Measurements from ENCODE around the gene CRABP2. TPM values are rescaled to one million over a fixed set of nuclear protein-coding genes. Genes with fewer than 3 reads are reported as not detected.

Gene CRABP2
- total RNA-seq, 1 donor from 2014 or later = 146 TPM

DNA sequence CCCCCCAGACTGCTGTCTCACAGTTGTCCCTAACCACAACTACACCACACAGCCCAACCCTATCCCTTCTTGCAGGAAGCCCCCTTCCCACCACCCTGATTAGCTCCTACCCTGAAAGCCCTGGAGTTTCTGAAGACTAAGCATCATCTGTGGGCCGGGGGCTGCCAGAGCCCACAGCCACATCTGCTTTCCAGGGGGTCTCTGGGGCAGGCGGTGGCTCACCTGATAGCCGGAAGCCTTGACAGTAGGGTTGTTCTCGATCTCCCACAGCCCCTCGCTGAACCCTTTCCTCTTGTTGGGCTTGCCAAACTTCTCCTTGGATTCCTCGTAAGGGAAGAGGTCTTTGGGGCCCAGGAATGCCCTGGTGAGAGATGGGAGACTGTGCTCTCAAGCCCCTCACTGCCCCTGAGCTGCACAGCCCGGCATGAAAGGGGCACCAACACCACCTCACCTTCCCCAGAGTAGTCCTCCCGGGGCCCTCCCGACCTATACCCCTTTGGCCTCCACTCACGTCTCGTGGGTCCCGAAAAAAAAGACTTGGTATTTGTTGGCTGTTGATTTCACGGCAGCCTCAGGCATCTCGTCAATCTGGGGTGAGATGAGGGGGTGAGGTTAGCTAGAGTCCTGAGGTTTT, 39.5 kb upstream of the CRABP2 start:
- Mint-ChIP-seq H3K4me1 (ENCODE audit: unreplicated experiment) (peaks cover 66% of the 10 kb centered on the region), H3K4me3 (ENCODE audit: unreplicated experiment) (no peak overlapping the region), H3K9me3 (ENCODE audit: unreplicated experiment) (no peaks in the 10 kb centered on the region), H3K27ac (ENCODE audit: unreplicated experiment) (peak overlapping the region; percentile 100), H3K36me3 (ENCODE audit: unreplicated experiment) (peaks cover 17% of the 10 kb centered on the region), H3K27me3 (ENCODE audit: unreplicated experiment) (no peaks in the 10 kb centered on the region)
- DNase-seq (ENCODE audit: extremely low spot score, unreplicated experiment) = no peak
- TF ChIP-seq, protein P1, sequence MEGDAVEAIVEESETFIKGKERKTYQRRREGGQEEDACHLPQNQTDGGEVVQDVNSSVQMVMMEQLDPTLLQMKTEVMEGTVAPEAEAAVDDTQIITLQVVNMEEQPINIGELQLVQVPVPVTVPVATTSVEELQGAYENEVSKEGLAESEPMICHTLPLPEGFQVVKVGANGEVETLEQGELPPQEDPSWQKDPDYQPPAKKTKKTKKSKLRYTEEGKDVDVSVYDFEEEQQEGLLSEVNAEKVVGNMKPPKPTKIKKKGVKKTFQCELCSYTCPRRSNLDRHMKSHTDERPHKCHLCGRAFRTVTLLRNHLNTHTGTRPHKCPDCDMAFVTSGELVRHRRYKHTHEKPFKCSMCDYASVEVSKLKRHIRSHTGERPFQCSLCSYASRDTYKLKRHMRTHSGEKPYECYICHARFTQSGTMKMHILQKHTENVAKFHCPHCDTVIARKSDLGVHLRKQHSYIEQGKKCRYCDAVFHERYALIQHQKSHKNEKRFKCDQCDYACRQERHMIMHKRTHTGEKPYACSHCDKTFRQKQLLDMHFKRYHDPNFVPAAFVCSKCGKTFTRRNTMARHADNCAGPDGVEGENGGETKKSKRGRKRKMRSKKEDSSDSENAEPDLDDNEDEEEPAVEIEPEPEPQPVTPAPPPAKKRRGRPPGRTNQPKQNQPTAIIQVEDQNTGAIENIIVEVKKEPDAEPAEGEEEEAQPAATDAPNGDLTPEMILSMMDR (IDR thresholded peaks at IDR 0.05) = no peak

DNA sequence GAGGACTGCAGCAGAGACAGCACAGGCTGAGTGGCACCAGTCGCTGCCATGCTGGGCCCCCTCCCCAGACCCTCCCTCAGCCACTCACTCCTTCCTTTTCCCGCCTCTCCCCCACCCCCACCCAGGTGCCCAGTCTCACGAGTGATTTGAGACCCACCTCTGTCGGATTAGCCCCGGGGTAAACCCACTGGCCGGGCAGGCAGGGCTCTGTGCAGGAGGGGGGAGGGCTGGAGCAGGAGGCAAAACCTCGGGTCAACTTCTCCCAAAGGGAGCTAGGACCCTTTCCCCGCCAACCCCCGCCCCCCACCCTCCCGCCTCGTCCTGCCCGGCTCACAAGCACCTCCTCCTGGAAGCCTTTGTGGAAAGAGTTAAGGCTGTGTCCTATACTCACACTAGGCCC, 39.0 kb upstream of the CRABP2 start:
- Mint-ChIP-seq H3K27me3 (ENCODE audit: unreplicated experiment) (no peaks in the 10 kb centered on the region), H3K27ac (ENCODE audit: unreplicated experiment) (peak overlapping the region; percentile 100), H3K4me1 (ENCODE audit: unreplicated experiment) (peaks cover 61% of the 10 kb centered on the region), H3K4me3 (ENCODE audit: unreplicated experiment) (no peak overlapping the region), H3K9me3 (ENCODE audit: unreplicated experiment) (no peaks in the 10 kb centered on the region), H3K36me3 (ENCODE audit: unreplicated experiment) (peaks cover 17% of the 10 kb centered on the region)
- no peak for DNase-seq (ENCODE audit: extremely low spot score, unreplicated experiment)
- TF ChIP-seq, protein P1 (IDR thresholded peaks at IDR 0.05) = no peak

DNA sequence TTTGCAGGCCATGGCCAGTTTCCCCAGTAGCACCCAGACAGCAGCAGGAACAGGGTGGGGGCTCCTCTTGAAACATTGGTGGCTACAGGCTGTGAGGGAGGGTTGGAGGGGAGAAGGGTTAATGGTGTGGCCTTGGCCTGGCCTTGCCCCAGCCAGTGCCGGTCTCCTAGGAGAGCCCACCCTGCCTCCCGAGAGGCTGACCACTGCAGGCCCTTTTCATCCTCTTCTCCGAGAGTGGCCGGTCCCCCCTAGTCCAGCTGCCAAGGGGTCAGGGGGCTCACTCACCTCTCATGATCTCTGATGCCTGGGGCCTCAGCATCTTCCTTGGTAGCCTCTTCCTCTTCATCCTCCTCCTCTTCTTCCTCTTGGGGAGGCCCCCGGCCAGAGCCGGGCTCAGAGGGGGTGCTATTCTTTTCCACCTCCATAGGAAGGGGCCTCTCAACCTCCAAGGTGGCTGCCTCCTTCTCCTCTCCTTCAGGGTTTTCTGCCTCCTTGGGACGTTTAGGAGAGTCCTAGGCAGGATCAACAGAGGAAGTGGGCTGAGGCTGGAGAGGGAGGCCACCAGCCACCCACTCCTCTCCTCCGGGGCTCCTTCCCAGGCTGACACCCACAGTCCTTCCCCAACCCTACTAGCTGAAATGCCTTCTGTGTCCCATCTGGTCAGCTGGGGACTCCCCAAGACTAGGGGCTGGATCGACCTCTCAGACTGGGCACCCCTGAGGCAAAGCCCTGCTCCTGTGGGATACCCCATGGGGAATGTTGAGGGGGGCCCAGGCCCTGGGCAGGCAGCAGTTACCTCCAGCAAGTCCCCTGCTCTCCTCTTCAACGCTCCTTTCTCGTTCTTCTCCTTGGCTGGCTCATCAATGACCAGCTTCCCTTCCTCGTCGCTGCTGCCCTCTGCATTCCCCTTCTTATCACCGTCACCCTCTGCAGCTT, 38.3 kb upstream of the CRABP2 start:
- H3K9me3 Mint-ChIP-seq (ENCODE audit: unreplicated experiment) = no peaks in the 10 kb centered on the region
- peaks cover 55% of the 10 kb centered on the region for H3K4me1 Mint-ChIP-seq (ENCODE audit: unreplicated experiment)
- peak overlapping the region; percentile 27 for H3K27ac Mint-ChIP-seq (ENCODE audit: unreplicated experiment)
- DNase-seq (ENCODE audit: extremely low spot score, unreplicated experiment) = no peak
- no peak overlapping the region for H3K4me3 Mint-ChIP-seq (ENCODE audit: unreplicated experiment)
- TF ChIP-seq, protein P1 (IDR thresholded peaks at IDR 0.05) = no peak
- H3K27me3 Mint-ChIP-seq (ENCODE audit: unreplicated experiment) = no peaks in the 10 kb centered on the region
- H3K36me3 Mint-ChIP-seq (ENCODE audit: unreplicated experiment) = peaks cover 17% of the 10 kb centered on the region

DNA sequence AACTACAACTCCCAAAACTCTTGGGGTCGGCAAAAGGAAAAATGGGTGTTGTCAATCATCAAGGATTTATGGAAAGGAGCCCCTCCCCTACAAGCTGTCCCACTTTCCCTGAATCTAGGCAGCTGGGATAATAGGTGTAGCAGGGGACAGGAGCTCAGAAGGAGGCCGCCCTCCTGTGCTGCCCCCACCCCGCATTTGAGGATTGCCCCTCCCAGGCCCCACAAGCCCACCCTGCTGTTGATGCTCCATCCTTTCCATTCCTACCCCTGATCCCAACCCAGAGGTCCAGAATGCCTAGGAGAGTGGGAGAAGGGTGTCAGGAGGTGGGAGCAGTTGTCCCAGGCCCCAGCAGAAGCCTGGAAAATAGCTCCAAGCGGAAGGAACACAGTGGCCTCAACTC, 37.4 kb upstream of the CRABP2 start:
- Mint-ChIP-seq H3K4me3 (ENCODE audit: unreplicated experiment) (no peak overlapping the region), H3K9me3 (ENCODE audit: unreplicated experiment) (no peaks in the 10 kb centered on the region), H3K4me1 (ENCODE audit: unreplicated experiment) (peaks cover 47% of the 10 kb centered on the region), H3K27me3 (ENCODE audit: unreplicated experiment) (no peaks in the 10 kb centered on the region), H3K27ac (ENCODE audit: unreplicated experiment) (peak overlapping the region; percentile 96), H3K36me3 (ENCODE audit: unreplicated experiment) (peaks cover 17% of the 10 kb centered on the region)
- DNase-seq (ENCODE audit: extremely low spot score, unreplicated experiment) = no peak
- TF ChIP-seq, protein P1 (IDR thresholded peaks at IDR 0.05) = no peak

DNA sequence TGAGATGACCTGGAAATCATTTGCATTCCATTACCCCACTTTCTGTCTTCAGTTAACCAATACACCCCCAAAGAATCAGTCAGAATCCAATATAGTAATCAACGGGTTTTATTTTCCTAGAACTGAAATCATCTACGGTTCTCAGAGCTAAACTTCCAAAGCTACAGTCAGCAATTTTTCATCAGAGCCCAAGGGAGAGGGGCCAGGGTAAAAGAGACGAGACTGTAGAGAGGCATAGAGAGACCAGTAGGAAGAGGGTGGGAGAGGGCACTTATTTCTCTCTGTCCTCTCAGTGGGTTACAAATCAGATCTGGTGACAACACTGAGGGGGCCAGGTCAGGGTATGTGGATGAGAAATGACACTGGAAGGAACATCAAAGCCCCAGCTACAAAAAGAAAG, 36.6 kb upstream of the CRABP2 start:
- no peaks in the 10 kb centered on the region for H3K9me3 Mint-ChIP-seq (ENCODE audit: unreplicated experiment)
- DNase-seq (ENCODE audit: extremely low spot score, unreplicated experiment) = no peak
- no peak overlapping the region for H3K4me3 Mint-ChIP-seq (ENCODE audit: unreplicated experiment)
- peaks cover 40% of the 10 kb centered on the region for H3K4me1 Mint-ChIP-seq (ENCODE audit: unreplicated experiment)
- TF ChIP-seq, protein P1 (IDR thresholded peaks at IDR 0.05) = no peak
- H3K36me3 Mint-ChIP-seq (ENCODE audit: unreplicated experiment) = peaks cover 17% of the 10 kb centered on the region
- H3K27ac Mint-ChIP-seq (ENCODE audit: unreplicated experiment) = peak overlapping the region; percentile 96
- H3K27me3 Mint-ChIP-seq (ENCODE audit: unreplicated experiment) = no peaks in the 10 kb centered on the region
